GM23338 (cell line): ENCODE data around the gene USP35. TPM values are rescaled to one million over a fixed set of nuclear protein-coding genes. Genes with fewer than 3 reads are reported as not detected.

ENCODE experiments used
- ATAC-seq: fragments of 200-7000 bp; cut with Tn5 transposase; 3 replicates; pipeline ENCODE4 v1.9.1; 2020
- DNase-seq: peaks from one replicate; pipeline ENCODE4 v3.0.0-alpha.2; 2015; ENCODE audit warnings: low spot score
- H2AFZ ChIP-seq: fragments of 200-600 bp; sonication (generic); 2 replicates; pipeline ENCODE4 v1.8.0; 2016; ENCODE audit warnings: antibody characterized with exemption, mild to moderate bottlenecking, moderate library complexity
- H3F3A ChIP-seq: fragments of 200-600 bp; sonication (generic); replicated peaks from 2 replicates; pipeline ENCODE4 v1.8.0; 2017; ENCODE audit warnings: antibody characterized with exemption, mixed run types, low read depth
- H3K27ac ChIP-seq: fragments of 200-600 bp; sonication (generic); 2 replicates; pipeline ENCODE4 v1.6.1; 2016; ENCODE audit warnings: low read depth
- H3K27me3 ChIP-seq: fragments of 200-600 bp; sonication (generic); 2 replicates; pipeline ENCODE4 v1.8.0; 2016; ENCODE audit warnings: mild to moderate bottlenecking, mixed run types, moderate library complexity; ENCODE audit not compliant: insufficient read depth
- H3K36me3 ChIP-seq: fragments of 200-600 bp; sonication (generic); 2 replicates; pipeline ENCODE4 v1.8.0; 2016; ENCODE audit warnings: mild to moderate bottlenecking; ENCODE audit not compliant: insufficient read depth
- H3K4me1 ChIP-seq: fragments of 200-600 bp; sonication (generic); 2 replicates; pipeline ENCODE4 v1.8.0; 2016; ENCODE audit warnings: mild to moderate bottlenecking, moderate library complexity; ENCODE audit not compliant: insufficient read depth
- H3K4me2 ChIP-seq: fragments of 200-600 bp; sonication (generic); 2 replicates; pipeline ENCODE4 v1.7.1; 2017; ENCODE audit warnings: mixed run types
- H3K4me3 ChIP-seq: fragments of 200-600 bp; sonication (generic); 2 replicates; pipeline ENCODE4 v1.6.1; 2016; ENCODE audit warnings: mixed run types
- H3K79me2 ChIP-seq: fragments of 200-600 bp; sonication (generic); replicated peaks from 2 replicates; pipeline ENCODE4 v1.8.0; 2017; ENCODE audit warnings: mild to moderate bottlenecking; ENCODE audit not compliant: insufficient read depth
- H3K9me2 ChIP-seq: fragments of 200-600 bp; sonication (generic); 2 replicates; pipeline ENCODE4 v1.8.0; 2017; ENCODE audit not compliant: insufficient read depth
- H4K20me1 ChIP-seq: fragments of 200-600 bp; sonication (generic); replicated peaks from 2 replicates; pipeline ENCODE4 v1.8.0; 2017; ENCODE audit warnings: mild to moderate bottlenecking; ENCODE audit not compliant: insufficient read depth
- H3K27ac Mint-ChIP-seq: 2 replicates; pipeline ENCODE4 v1.8.0; 2020; ENCODE audit warnings: inconsistent platforms, mild to moderate bottlenecking, moderate library complexity, mixed read lengths
- H3K27me3 Mint-ChIP-seq: 3 replicates; pipeline ENCODE4 v1.8.0; 2022; ENCODE audit warnings: low read depth, mild to moderate bottlenecking, moderate library complexity, mixed read lengths, inconsistent platforms; ENCODE audit not compliant: insufficient read depth, poor library complexity
- H3K36me3 Mint-ChIP-seq: 3 replicates; pipeline ENCODE4 v1.8.0; 2021; ENCODE audit warnings: low read depth, mild to moderate bottlenecking, inconsistent platforms, moderate library complexity, mixed read lengths
- H3K4me1 Mint-ChIP-seq: 3 replicates; pipeline ENCODE4 v1.8.0; 2020; ENCODE audit warnings: mild to moderate bottlenecking, inconsistent platforms, mixed read lengths
- H3K4me3 Mint-ChIP-seq: 3 replicates; pipeline ENCODE4 v1.8.0; 2021; ENCODE audit warnings: moderate library complexity, mild to moderate bottlenecking, inconsistent platforms, mixed read lengths
- H3K9me3 Mint-ChIP-seq: 3 replicates; pipeline ENCODE4 v1.8.0; 2020; ENCODE audit warnings: moderate library complexity, mild to moderate bottlenecking, inconsistent platforms, mixed read lengths
- CREB1 ChIP-seq: fragments of 250-450 bp; sonication (Bioruptor Pico); IDR thresholded peaks from 2 replicates; pipeline ENCODE4 v1.5.0; 2020; ENCODE audit warnings: low read depth, mild to moderate bottlenecking, moderate library complexity
- CTCF ChIP-seq, 2 experiments: fragments of 200-600 bp in 1 of 2; sonication (generic) in 1 of 2; conservative IDR thresholded peaks; 2 replicates each; pipeline versions ENCODE4 v1.5.1 to v1.6.1; 2016 to 2017; ENCODE audit warnings: antibody characterized with exemption in 2 of 2, low read depth in 2 of 2, mild to moderate bottlenecking in 2 of 2, moderate library complexity in 1 of 2
- ETS1 ChIP-seq: IDR thresholded peaks from 2 replicates; pipeline ENCODE4 v1.6.1; 2016; ENCODE audit warnings: antibody characterized with exemption
- EZH2 ChIP-seq: fragments of 200-600 bp; sonication (generic); IDR thresholded peaks from one replicate; pipeline ENCODE4 v1.8.0; 2017; ENCODE audit warnings: antibody characterized with exemption, mild to moderate bottlenecking, low read depth; ENCODE audit not compliant: unreplicated experiment
- EZH2phosphoT487 ChIP-seq: fragments of 200-600 bp; sonication (generic); IDR thresholded peaks from one replicate; pipeline ENCODE4 v1.8.1; 2018; ENCODE audit warnings: antibody characterized with exemption; ENCODE audit not compliant: unreplicated experiment
- JUNB ChIP-seq: IDR thresholded peaks from one replicate; pipeline ENCODE4 v1.6.1; 2016; ENCODE audit warnings: antibody characterized with exemption; ENCODE audit not compliant: unreplicated experiment
- NANOG ChIP-seq: IDR thresholded peaks from 2 replicates; pipeline ENCODE4 v1.6.1; 2016; ENCODE audit warnings: antibody characterized with exemption, borderline replicate concordance
- POLR2AphosphoS5 ChIP-seq: IDR thresholded peaks from 2 replicates; pipeline ENCODE4 v1.6.1; 2016; ENCODE audit warnings: antibody characterized with exemption, low read depth
- STAT1 ChIP-seq: IDR thresholded peaks from one replicate; pipeline ENCODE4 v1.6.1; 2016; ENCODE audit warnings: antibody characterized with exemption; ENCODE audit not compliant: unreplicated experiment
- ZNF114 ChIP-seq: fragments of 250-450 bp; sonication (Bioruptor Pico); IDR thresholded peaks from 2 replicates; pipeline ENCODE4 v1.5.0; 2020; ENCODE audit warnings: mild to moderate bottlenecking, moderate library complexity
- ZNF331 ChIP-seq: fragments of 250-450 bp; sonication (Bioruptor Pico); IDR thresholded peaks from 2 replicates; pipeline ENCODE4 v1.5.0; 2020; ENCODE audit warnings: low read depth, mild to moderate bottlenecking, moderate library complexity
- ZNF462 ChIP-seq: fragments of 250-450 bp; sonication (Bioruptor Pico); IDR thresholded peaks from 2 replicates; pipeline ENCODE4 v1.5.0; 2020; ENCODE audit warnings: mild to moderate bottlenecking, moderate library complexity
- polyA plus RNA-seq: library from polyadenylated mRNA; unstranded; fragments of >200 nt; fragmentation: Nextera tagmentation; extraction: Ambion mirVana; gene quantifications from 2 replicates; pipeline ENCODE4 v1.2.1, GENCODE V29; 2016
- total RNA-seq: library from RNA; depleted of rRNA; stranded (reverse); fragments of >200 nt; shearing (Covaris generic); gene quantifications from 2 replicates; pipeline ENCODE4 v1.2.3, GENCODE V29; 2014

USP35 gene
- total and polyA plus RNA-seq, 2 experiments from 2014 or later, result 2.5 to 10.7 TPM

DNA sequence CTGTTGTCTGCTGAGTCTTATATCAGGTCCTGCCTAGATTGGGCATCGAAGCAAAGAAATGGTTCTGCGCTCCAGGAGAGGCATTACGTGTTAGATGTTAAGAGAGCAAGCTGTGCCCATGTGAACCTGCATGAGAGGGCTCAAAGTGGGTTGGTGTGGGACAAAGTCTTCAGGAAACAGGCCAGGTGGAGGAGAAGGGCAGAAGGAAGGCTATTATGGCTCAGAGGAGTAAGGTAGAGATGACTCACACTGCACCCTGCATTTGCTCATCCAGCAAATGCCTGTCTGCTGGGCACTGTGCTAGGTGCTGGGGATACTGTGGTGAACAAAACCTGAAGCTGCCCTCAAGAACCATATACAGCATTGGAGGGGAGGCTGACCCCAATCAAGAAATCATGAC, 5.8 kb downstream of the USP35 start (continued):
- TF ChIP-seq ETS1, result no peak

DNA sequence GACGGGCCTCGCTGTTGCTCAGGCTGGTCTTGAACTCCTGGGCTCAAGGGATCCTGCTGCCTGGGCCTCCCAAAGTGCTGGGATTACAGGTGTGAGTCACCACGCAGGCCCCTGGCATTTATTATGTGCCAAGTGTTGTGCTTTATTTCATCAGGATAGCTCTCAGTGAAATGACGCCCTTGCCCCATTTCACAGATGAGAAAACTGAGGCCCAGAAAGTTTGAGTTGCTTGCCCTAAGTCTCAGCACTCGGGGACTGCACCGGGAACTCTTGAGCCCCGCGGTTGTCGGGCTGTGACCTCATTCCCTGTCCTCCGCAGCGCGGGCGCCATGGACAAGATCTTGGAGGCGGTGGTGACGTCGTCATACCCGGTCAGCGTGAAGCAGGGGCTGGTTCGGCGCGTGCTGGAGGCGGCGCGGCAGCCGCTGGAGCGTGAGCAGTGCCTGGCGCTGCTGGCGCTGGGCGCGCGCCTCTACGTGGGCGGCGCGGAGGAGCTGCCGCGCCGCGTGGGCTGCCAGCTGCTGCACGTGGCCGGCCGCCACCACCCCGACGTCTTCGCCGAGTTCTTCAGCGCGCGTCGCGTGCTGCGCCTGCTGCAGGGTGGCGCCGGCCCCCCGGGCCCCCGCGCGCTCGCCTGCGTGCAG, 7.3 kb downstream of the USP35 start:
- DNase-seq (no peak), ATAC-seq (no peak)
- H3K36me3 ChIP-seq, result no peaks in the 10 kb centered on the region
- Mint-ChIP-seq H3K27me3 (peaks cover 9% of the 10 kb centered on the region), H3K4me3 (no peak overlapping the region), H3K4me1 (no peaks in the 10 kb centered on the region; the same call in 2 of the 3 replicates), H3K9me3 (no peaks in the 10 kb centered on the region), H3K27ac (no peak overlapping the region), H3K36me3 (peaks cover 5% of the 10 kb centered on the region; the same call in 2 of the 3 replicates)
- H3F3A ChIP-seq, result no peaks in the 10 kb centered on the region
- H2AFZ ChIP-seq, result no peak overlapping the region
- H3K4me1 ChIP-seq, result no peaks in the 10 kb centered on the region
- no peak overlapping the region for H3K4me2 ChIP-seq
- H4K20me1 ChIP-seq, result no peaks in the 10 kb centered on the region
- H3K79me2 ChIP-seq, result no peaks in the 10 kb centered on the region
- no peak overlapping the region for H3K4me3 ChIP-seq
- no peaks in the 10 kb centered on the region for H3K27me3 ChIP-seq
- no peaks in the 10 kb centered on the region for H3K9me2 ChIP-seq
- H3K27ac ChIP-seq, result no peak overlapping the region
- TF ChIP-seq ZNF331 (CRISPR knock-in tag), result no peak
- no peak for TF ChIP-seq POLR2AphosphoS5
- no peak for TF ChIP-seq EZH2
- no peak for TF ChIP-seq ETS1
- no peak for TF ChIP-seq EZH2phosphoT487
- TF ChIP-seq NANOG, result no peak
- TF ChIP-seq STAT1, result no peak
- TF ChIP-seq CTCF (conservative IDR thresholded peaks at IDR 0.05; ENCODE audit: low read depth in 2 of 2), result no peak
- TF ChIP-seq CREB1 (CRISPR knock-in tag), result no peak
- TF ChIP-seq JUNB, result no peak
- TF ChIP-seq ZNF114 (CRISPR knock-in tag), result no peak
- no peak for TF ChIP-seq ZNF462 (CRISPR knock-in tag)
